DOHH2 (cell line): ENCODE results near the gene TPCN2.

ENCODE experiments used
- H3F3A ChIP-seq: fragments of 200-600 bp; sonication (generic), shearing (Covaris generic); 2 replicates; pipeline ENCODE4 v1.6.0; 2016; ENCODE audit warnings: antibody characterized with exemption, mild to moderate bottlenecking; ENCODE audit not compliant: control insufficient read depth, insufficient read depth
- H3K27ac ChIP-seq: fragments of 200-600 bp; sonication (generic); 2 replicates; pipeline ENCODE4 v1.5.1; 2014; ENCODE audit warnings: low read depth, mild to moderate bottlenecking, low read length, moderate library complexity
- H3K27me3 ChIP-seq: fragments of 200-600 bp; sonication (generic); 2 replicates; pipeline ENCODE4 v1.6.1; 2014; ENCODE audit warnings: mild to moderate bottlenecking, low read length, mixed read lengths; ENCODE audit not compliant: control insufficient read depth
- H3K36me3 ChIP-seq: fragments of 200-600 bp; sonication (generic); 2 replicates; pipeline ENCODE4 v1.6.1; 2014; ENCODE audit warnings: mild to moderate bottlenecking, low read length, moderate library complexity, mixed read lengths; ENCODE audit not compliant: control insufficient read depth
- H3K4me1 ChIP-seq: fragments of 200-600 bp; sonication (generic); 2 replicates; pipeline ENCODE4 v1.6.1; 2014; ENCODE audit warnings: mild to moderate bottlenecking, low read length, mixed read lengths; ENCODE audit not compliant: control insufficient read depth
- H3K4me2 ChIP-seq: fragments of 200-600 bp; sonication (generic); 2 replicates; pipeline ENCODE4 v1.6.0; 2014; ENCODE audit warnings: mild to moderate bottlenecking, low read length, moderate library complexity
- H3K4me3 ChIP-seq: fragments of 200-600 bp; sonication (generic); 2 replicates; pipeline ENCODE4 v1.5.1; 2014; ENCODE audit warnings: mild to moderate bottlenecking, low read length, mixed read lengths
- H3K79me2 ChIP-seq: fragments of 200-600 bp; sonication (generic); 2 replicates; pipeline ENCODE4 v1.6.1; 2014; ENCODE audit warnings: mild to moderate bottlenecking, low read length, mixed read lengths; ENCODE audit not compliant: control insufficient read depth
- H3K9me2 ChIP-seq: fragments of 200-600 bp; sonication (generic); replicated peaks from 2 replicates; pipeline ENCODE4 v1.6.1; 2014; ENCODE audit warnings: mild to moderate bottlenecking, low read length, mixed read lengths; ENCODE audit not compliant: control insufficient read depth
- H3K9me3 ChIP-seq: fragments of 200-600 bp; sonication (generic); 2 replicates; pipeline ENCODE4 v1.6.1; 2014; ENCODE audit warnings: antibody characterized with exemption, low read length, mixed read lengths; ENCODE audit not compliant: control insufficient read depth, insufficient read depth
- H4K20me1 ChIP-seq: fragments of 200-600 bp; sonication (generic); 2 replicates; pipeline ENCODE4 v1.6.0; 2014; ENCODE audit warnings: low read depth, mild to moderate bottlenecking, antibody characterized with exemption, low read length, moderate library complexity; ENCODE audit not compliant: control insufficient read depth, insufficient read depth
- CTCF ChIP-seq: fragments of 200-600 bp; sonication (generic); IDR thresholded peaks from one replicate; pipeline ENCODE4 v1.5.1; 2014; ENCODE audit warnings: antibody characterized with exemption, mild to moderate bottlenecking, low read depth, low read length; ENCODE audit not compliant: poor library complexity, severe bottlenecking
- EZH2phosphoT487 ChIP-seq: fragments of 200-600 bp; sonication (generic); IDR thresholded peaks from 2 replicates; pipeline ENCODE4 v1.6.1; 2017; ENCODE audit warnings: borderline replicate concordance, mild to moderate bottlenecking, antibody characterized with exemption, low read length, moderate library complexity, mixed read lengths

TPCN2 gene

GRCh38 chr11:69033431-69033830 is 15.3 kb upstream of the TPCN2 start:
- Histone ChIP-seq H3F3A (no peaks in the 10 kb centered on the region), H3K4me2 (no peak overlapping the region), H3K27ac (no peak overlapping the region), H3K9me3 (no peaks in the 10 kb centered on the region), H3K36me3 (no peaks in the 10 kb centered on the region), H4K20me1 (no peaks in the 10 kb centered on the region), H3K4me3 (no peak overlapping the region), H3K27me3 (no peaks in the 10 kb centered on the region), H3K79me2 (no peaks in the 10 kb centered on the region), H3K9me2 (no peaks in the 10 kb centered on the region), H3K4me1 (no peaks in the 10 kb centered on the region)
- TF ChIP-seq CTCF = no peak
- no peak for TF ChIP-seq EZH2phosphoT487

GRCh38 chr11:69034123-69034867 is 14.4 kb upstream of the TPCN2 start:
- no peak overlapping the region for H3K4me2 ChIP-seq

GRCh38 chr11:69035150-69035945 is 13.4 kb upstream of the TPCN2 start:
- no peak overlapping the region for H3K4me3 ChIP-seq
- H3K36me3 ChIP-seq = no peaks in the 10 kb centered on the region
- no peaks in the 10 kb centered on the region for H3K9me2 ChIP-seq
- no peak overlapping the region for H3K4me2 ChIP-seq
- H3F3A ChIP-seq = no peaks in the 10 kb centered on the region
- H3K27ac ChIP-seq = no peak overlapping the region
- no peak for TF ChIP-seq CTCF
- no peak for TF ChIP-seq EZH2phosphoT487
- no peaks in the 10 kb centered on the region for H4K20me1 ChIP-seq
- H3K27me3 ChIP-seq = no peaks in the 10 kb centered on the region
- no peaks in the 10 kb centered on the region for H3K4me1 ChIP-seq
- no peaks in the 10 kb centered on the region for H3K9me3 ChIP-seq
- no peaks in the 10 kb centered on the region for H3K79me2 ChIP-seq

More at GRCh38 chr11:69034123-69034867, 14.4 kb upstream of the TPCN2 start:
- no peaks in the 10 kb centered on the region for H3K9me3 ChIP-seq
- H3K36me3 ChIP-seq = no peaks in the 10 kb centered on the region
- no peaks in the 10 kb centered on the region for H3K27me3 ChIP-seq
- no peaks in the 10 kb centered on the region for H3K79me2 ChIP-seq
- TF ChIP-seq CTCF (no peak), EZH2phosphoT487 (no peak)
- H4K20me1 ChIP-seq = no peaks in the 10 kb centered on the region
- H3K9me2 ChIP-seq = no peaks in the 10 kb centered on the region
- H3K4me3 ChIP-seq = no peak overlapping the region
- no peak overlapping the region for H3K27ac ChIP-seq
- H3K4me1 ChIP-seq = no peaks in the 10 kb centered on the region
- H3F3A ChIP-seq = no peaks in the 10 kb centered on the region
